Stimulated activated CD4-positive, alpha-beta T cell treated with anti-CD3 and anti-CD28 coated beads, Interleukin-12 subunit alpha, Interleukin-12 subunit beta, amount 100 ng/mL, for 48 hours (primary cell): Measurements from ENCODE around the gene MAL.

Source experiments
- DNase-seq, 3 donors: peaks; one replicate each; pipeline ENCODE4 v3.0.0-alpha.2; 2020; ENCODE audit warnings: low read depth in 2 of 3, low spot score in 1 of 3

The MAL gene

GRCh38 chr2:94996305-94997100, 29.0 kb upstream of the MAL start:
- no peak for DNase-seq

DNA sequence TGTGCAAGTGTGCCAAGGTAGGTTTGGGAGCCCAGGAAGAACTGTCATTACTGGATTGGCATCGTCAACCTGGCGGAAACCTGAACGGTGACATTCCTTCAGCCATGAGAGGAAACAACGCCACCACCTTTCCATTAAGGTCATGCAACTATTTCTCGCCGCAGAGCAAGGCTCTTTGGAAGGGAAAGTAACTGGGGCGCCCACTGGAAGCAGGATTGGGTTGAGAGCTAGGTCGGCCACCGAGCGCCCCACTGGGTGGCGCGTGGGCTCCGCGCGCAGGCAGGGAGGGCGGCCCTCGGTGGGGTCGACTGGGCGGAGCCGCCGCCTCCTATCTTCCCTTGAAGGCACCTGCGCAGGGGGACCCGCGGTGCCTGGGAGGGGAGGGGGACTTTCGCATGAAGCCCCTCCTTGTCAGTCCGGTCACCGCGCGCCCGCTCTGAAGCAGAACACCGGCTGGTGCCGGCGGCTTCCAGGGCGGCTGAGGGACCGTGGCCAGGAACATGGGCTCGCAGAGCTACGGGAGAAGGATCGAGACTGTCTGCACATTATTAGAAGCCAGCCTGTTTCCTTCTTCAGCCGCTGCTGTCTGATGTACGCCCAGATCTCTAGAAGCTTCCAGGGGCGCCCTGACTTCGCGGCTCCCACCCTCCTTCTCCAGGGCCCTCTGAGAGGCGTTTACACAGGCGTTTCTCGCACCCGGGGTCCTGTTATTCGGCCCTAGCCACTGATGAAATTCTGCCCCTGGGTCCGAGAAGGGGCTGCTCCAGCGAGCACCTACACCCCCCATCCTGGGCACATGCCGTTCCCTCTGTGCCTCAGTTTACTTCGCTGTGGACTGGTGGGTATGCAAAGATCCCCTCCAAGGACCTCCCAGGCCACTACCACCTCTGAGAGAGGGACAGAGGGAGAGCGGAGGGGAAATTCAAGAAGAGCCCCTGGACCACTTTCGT, 27.3 kb upstream of the MAL start:
- DNase-seq: no peak

DNA sequence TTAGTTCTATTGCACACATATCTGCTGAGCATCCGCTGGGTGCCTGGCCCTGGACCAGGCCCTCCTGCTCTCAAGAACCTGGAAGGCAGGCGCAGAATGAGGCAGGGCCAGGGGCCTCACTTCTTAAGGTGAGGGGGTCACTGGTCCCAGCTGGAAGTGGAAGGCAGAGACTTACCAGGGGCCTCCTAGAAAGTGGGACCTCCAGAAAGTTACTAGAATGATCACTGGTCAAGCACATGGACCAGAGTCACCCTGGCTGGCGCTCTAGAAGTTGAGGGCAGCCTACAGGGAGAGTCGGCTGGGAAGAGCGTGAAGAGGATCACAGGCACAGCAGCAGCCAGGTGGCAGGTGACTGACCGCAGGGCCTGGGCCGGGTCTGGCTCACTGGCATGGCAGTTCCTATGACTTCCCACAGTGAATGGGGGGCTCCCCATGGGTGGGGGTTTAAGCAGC, 26.1 kb upstream of the MAL start:
- DNase-seq: no peak

- DNase-seq: no peak
Observed at GRCh38 chr2:95001051-95001562, 24.4 kb upstream of the MAL start.

DNA sequence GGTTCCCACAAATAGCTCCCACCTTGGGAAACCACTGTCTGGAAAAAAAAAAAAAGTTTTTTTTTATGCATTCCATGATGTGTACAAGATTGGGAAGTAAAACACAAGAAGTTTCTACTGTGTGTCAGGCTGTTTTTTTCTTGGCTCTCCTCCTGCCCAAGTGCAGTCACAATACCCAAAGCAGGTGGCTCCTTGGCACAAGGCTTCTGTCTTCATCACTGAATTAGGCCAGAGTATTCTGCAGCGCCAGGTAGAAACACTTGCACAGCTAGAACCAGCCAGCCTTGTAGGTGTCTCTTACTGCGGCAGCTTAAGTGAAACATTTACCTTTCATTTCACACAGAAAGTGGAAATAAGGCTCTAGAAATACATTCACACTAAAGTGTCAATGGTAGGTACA, 23.8 kb upstream of the MAL start:
- DNase-seq: no peak

GRCh38 chr2:95002498-95002897, 23.0 kb upstream of the MAL start:
- DNase-seq: no peak

DNA sequence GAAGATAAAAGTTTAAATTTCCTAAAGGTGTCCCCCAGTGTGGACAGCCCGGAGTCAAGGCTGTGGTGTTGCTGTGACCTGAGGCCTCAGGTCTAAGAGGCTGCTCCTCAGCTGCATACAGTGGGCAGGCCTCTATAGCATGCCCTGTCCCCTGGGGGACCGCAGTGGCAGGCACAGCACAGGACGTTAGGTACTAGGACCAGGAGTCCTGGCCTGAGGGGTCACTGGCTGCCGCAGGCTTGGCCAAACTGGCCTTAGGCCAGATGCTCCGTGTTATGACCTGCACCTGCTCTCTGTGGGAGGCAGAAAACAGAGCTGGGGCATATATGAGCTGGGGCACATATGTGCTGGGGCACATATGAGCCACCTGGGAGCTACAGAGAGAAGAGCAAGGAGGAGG, 21.2 kb upstream of the MAL start:
- no peak for DNase-seq

GRCh38 chr2:95004711-95005110, 20.8 kb upstream of the MAL start:
- DNase-seq: no peak

DNA sequence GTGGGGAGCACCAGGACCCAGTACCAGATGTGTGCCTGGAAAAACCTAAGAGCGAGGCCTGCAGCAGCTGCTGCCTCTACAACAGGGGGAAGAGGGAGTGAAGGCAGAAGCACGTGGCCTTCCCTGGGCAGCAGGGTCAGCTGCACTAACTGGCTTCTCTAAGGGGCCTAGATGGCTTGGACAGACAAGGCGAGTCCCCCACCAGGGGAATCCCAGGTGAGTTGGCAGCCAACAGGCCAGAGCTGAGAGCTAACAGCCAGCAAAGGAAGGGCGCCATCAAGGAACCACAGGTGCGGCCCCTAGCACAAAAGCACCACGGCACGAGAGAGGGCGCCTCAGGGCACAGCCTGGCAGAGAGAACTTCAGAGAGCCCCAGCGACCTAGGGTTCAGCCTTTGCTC, 19.8 kb upstream of the MAL start:
- DNase-seq: no peak

GRCh38 chr2:95006588-95006987, 18.9 kb upstream of the MAL start:
- DNase-seq: no peak

DNA sequence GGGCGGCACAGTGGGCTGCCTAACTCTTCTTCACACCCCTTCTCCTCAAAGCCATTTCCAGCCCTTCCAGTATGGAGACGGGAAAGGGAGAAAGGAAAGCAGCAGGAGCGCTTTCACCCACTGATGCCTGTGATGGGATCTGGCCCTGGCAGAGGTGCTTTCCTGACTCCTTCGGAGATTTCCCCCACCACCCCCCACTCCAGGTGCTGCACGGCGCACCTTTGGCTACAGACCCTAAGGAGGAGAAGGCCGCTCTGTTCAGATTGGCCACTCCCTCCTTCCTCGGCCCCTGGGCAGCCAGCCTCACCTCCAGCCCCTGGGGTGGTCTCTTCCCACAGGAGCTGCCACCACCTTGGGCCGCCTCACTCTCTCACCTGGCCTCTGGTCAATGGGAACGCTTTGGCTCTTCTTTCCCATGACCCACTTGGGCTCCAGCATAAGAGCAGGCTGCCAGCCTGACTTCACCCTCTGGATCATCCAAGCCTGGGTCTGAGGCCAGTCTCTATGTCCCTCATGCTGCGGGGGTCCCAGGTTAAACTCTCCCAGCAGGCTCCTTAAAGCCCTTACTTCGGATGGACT, 18.4 kb upstream of the MAL start:
- DNase-seq: no peak

DNA sequence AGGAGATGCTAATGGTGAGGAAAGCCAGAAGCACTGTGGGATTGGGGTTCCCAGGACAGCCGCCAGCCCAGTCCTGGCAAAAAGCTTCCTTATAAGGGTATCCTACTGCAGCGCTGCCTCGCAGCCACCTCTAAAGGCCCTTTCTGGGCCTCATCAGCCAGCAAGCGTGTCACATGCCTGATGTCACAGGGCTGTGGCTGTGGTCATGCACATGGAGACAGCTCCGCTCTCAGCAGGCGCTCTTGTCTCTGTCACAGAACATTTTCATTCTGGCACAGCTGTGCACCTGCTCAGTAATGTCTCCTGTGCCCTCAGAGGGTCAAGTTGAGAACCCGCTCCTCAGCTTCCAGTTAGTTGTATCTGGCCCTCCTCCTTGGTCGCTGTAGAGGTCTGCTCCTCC, 17.7 kb upstream of the MAL start:
- DNase-seq: no peak

DNA sequence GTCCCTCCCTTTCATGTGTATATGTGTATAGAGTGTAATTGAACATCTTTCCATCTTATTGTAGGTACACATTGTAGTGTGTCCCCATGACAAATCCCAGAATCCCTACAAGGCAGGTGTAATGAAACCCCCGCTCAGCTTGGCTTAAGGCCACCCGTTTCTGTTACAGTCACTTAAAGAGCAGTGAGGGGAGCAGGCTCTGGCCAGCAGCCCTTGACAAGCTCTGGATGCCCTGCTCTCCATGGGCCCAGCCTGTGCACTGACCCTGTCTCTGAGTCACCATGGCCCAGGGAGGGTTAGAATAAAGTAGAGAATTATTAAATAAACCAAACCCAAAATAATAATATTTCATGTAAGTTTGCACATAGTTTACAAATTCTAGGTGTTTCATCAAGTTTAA, 17.2 kb upstream of the MAL start:
- DNase-seq: no peak

- DNase-seq: no peak
Observed at GRCh38 chr2:95008996-95009395, 16.5 kb upstream of the MAL start.

GRCh38 chr2:95009412-95009811, 16.1 kb upstream of the MAL start:
- no peak for DNase-seq

GRCh38 chr2:95010126-95010525, 15.4 kb upstream of the MAL start:
- no peak for DNase-seq

GRCh38 chr2:95010718-95011117, 14.8 kb upstream of the MAL start:
- DNase-seq: no peak

- no peak for DNase-seq
Observed at GRCh38 chr2:95012881-95013550, 12.5 kb upstream of the MAL start.

GRCh38 chr2:95013726-95014125, 11.8 kb upstream of the MAL start:
- DNase-seq: no peak

DNA sequence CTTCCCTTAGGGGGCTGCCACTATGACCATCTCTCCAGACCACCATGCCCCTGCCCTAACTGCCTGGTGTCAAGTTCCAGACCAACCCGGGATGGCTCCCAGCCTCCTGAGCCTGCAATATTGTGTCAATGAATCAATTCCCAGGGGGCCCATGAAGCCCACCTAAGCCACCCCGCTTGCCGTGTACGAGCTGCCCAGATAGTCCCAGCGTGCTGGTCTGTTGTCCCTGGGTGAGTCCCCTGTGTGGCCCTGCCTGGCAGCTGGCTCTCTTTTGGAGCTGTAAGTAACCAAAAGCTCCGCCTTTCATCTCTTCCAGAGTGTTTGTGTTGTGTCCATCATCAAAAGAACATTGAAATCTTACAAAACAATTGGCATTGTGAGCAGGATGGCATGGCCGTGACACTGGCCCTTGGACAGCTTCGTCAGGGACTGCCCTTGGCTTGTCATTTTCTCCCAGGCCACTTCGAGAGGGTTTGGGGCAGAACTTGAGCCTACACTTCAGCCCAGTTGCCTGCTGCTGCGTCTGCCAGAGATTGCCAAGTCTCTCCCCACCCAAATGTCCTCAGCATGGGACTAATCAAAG, 11.3 kb upstream of the MAL start:
- DNase-seq: no peak
